Left colon (tissue), 2 donors: ENCODE measurements around the gene GUCY2F. TPM values are rescaled to one million over a fixed set of nuclear protein-coding genes. Genes with fewer than 3 reads are reported as not detected.

ENCODE experiments used
- ATAC-seq: fragments of 200-7000 bp; cut with Tn5 transposase; one replicate; pipeline ENCODE4 v1.9.1; 2020; ENCODE audit warnings: mild to moderate bottlenecking, moderate library complexity
- DNase-seq, 2 donors: peaks; one replicate each; pipeline ENCODE4 v3.0.0-alpha.2; 2020
- intact Hi-C, 2 donors: fragments of 100-400 bp; cut with DNase I in 1 of 2; cut with micrococcal nuclease in 1 of 2; formaldehyde crosslinking; loops; one replicate each; pipeline versions ENCODE4 v1.11.2 to v1.14.0; 2022; cut with DNase I, micrococcal nuclease
- total RNA-seq, 2 donors: library from RNA; stranded (reverse); fragmentation: NEBNext Ultra II Directional; extraction: Animal tissue kit (Norgen Biotek cat#: 25700); gene quantifications; one replicate each; pipeline ENCODE4 v1.2.1, GENCODE V29; 2021
- donor health status: DM: no; HTN: no; CAD: no.
- donor health status: DM: yes; HTN: yes; CAD: no.

Gene GUCY2F
- total RNA-seq, 2 donors from 2014 or later = not detected

DNA sequence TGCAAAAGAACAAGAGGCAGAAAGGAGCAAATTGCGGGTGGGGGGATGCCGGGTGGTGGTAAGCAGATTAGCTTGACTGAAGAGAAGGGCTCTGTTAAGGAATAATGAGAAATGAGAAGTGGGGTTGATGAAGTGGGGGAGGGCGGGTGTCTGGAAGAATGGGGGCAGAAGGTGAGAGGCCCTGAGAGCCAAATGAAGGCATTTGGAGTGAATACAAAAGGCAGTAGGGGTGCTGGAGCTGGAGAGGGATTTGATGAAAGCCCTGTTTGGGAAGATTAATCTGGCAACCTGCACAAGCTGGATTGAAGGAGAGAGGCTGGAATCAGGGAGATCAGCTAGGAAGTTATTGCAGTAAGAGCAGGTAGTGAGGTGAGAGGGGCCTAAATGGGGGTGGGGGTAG lies 82.1 kb downstream of the GUCY2F start:
- ATAC-seq = no peak
- intact Hi-C loops = no loop called here

DNA sequence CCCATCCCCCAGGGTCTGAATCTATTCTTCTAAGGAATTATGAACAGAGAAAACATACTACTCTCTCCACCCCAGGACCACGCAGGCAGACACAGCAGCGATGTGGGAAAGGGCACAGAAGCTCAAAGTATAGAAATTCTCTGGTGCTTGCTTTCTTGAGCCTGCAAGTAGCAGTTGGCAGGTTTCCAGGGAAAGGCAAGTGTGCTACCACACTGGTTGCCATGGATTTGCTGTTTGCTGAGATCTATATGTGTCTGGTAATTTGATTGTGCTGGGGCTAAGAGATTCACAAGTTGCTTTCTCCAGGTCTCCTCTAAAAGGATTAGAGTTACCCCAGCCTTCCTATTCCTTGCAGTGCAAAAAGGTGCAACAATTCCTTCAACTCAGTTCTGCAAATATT lies 83.1 kb downstream of the GUCY2F start:
- intact Hi-C loops = no loop called here
- no peak for DNase-seq
- ATAC-seq = no peak

More for the DNA sequence above, 82.1 kb downstream of the GUCY2F start:
- no peak for DNase-seq

DNA sequence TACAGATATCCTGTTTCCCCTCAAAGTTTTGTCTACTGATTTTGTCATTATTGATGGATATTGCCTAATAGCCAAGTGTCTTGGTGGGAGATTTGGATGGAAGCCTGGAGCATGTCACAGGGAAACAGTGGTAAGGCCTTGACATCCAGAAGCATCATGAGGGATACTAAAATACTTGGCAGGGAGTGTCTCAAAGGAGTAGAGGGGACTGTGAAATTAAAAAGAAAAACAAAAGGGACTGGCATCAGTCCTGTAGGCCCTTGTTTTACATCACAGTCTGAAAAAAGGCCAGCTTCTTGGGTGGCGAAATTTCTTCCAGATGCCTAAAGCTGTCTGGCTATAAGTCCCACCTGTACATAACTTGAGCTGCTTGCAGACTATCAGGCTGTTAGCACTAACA lies 83.8 kb downstream of the GUCY2F start:
- DNase-seq (no peak), ATAC-seq (no peak)
- intact Hi-C loops = no loop called here

DNA sequence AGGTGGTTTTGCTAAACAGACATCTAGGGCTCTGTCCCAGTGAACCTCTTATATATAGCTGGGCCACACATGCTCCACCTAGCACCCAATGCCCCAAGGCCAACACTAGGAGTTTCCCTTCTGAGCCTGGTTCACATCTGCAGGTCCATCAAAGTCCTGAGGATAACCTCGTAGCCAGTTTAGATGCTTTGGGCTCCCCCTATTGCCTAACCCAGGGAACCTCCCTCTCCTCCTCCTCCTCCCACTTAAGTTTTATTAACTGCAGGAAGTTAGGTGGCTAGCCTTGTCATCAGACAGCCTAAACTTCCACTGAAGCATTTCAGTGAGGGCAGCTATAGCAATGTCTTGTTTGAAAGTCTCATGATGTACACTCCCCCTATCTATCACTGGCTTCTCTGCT lies 88.0 kb downstream of the GUCY2F start:
- intact Hi-C loops = no loop called here
- ATAC-seq (no peak), DNase-seq (no peak)

DNA sequence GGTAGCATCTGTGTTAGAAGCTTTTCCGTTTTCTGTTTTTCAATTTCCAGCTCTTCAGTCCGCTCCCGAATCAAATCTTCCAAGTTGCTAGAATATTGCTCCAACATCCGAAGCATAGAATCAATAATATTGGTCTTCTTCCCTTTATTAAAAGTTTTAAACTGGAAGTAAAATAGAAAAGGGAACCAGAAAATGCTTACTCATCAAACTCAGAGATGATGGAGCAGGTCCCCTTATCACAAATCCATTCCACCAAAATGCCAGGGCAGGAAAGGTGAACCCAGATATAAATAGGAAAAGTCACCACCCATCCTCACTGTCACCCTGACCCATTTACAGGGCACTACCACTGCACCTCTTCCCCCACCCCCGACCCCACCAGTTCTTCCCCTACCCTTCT lies 89.0 kb downstream of the GUCY2F start:
- intact Hi-C loops = no loop called here

DNA sequence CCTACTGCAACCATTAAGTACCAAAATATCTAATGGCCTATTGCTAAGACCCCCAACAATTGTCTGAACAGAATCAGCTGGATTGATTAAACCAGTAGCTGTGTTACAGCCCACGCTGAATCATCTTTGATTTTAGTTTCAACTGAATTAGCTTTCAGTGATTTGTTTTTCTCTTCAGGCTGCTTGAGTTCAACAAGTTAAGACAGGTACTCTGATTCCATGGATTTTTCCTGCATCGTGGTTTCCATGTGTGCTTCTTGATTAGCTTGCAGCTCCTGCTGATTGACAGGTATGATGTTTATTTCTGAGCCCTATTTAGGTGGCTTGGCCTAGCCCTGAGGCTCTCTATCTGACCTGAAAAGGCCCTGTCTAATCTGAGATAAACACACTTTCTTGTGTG lies 91.3 kb downstream of the GUCY2F start:
- ATAC-seq (no peak), DNase-seq (no peak)
- intact Hi-C loops = no loop called here

More for the DNA sequence above, 89.0 kb downstream of the GUCY2F start:
- DNase-seq = no peak
- no peak for ATAC-seq

DNA sequence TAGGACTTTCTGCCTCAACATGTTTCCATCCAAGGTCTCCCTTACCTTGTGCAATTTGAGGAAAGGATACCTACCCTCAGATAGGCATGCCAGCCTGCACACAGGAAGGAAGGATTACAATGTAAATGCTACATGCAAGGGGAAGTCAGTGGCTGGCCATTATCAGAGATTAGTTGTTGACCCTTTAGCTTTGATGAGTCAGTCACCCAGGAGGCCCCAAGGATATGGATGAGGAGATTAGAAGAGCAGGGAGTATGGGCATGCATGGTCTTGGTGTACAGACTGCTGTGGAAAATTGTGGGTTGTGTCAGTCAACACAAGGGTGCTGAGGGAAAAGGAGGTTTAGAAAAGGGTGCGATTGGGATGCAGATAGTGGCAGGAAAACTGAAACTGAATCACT lies 92.0 kb downstream of the GUCY2F start:
- intact Hi-C loops = no loop called here
- no peak for ATAC-seq

GRCh38 chrX:109384699-109385098 lies 97.2 kb downstream of the GUCY2F start:
- no peak for DNase-seq
- ATAC-seq = no peak
- intact Hi-C loops = no loop called here

More for the DNA sequence above, 92.0 kb downstream of the GUCY2F start:
- DNase-seq = no peak

- DNase-seq (no peak), ATAC-seq (no peak)
- intact Hi-C loops = no loop called here
These were observed 99.6 kb downstream of the GUCY2F start for GRCh38 chrX:109382332-109382731.

DNA sequence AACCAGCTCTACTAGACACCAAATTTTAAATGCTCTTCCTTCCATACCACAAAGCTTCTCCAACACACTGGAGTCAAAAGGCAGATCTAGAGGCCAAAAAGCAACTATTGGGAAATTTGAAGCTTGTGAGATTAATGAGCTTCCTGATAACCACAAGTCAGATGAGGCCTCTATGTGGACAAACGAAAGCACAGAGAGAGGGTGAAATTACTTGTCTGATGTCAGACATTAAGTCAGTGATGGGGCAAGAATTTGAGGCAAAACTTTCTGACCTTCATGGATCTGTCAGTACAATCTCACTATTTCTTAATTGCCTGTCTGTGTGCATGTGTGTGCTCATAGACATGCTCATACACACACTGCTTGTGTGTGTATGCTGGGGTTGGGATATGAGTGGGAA lies 103.6 kb downstream of the GUCY2F start:
- ATAC-seq = no peak
- intact Hi-C loops = no loop called here
- no peak for DNase-seq

- intact Hi-C loops = no loop called here
- ATAC-seq (no peak), DNase-seq (no peak)
These were observed 107.5 kb downstream of the GUCY2F start for GRCh38 chrX:109374262-109374960.

GRCh38 chrX:109373468-109373867 lies 108.4 kb downstream of the GUCY2F start:
- intact Hi-C loops = no loop called here
- ATAC-seq = no peak
- no peak for DNase-seq

- no peak for DNase-seq
These were observed 109.2 kb downstream of the GUCY2F start for GRCh38 chrX:109372716-109373115.

GRCh38 chrX:109372291-109372690 lies 109.6 kb downstream of the GUCY2F start:
- no peak for DNase-seq
- intact Hi-C loops = no loop called here
- ATAC-seq = no peak

More at GRCh38 chrX:109372716-109373115, 109.2 kb downstream of the GUCY2F start:
- no peak for ATAC-seq
- intact Hi-C loops = no loop called here

DNA sequence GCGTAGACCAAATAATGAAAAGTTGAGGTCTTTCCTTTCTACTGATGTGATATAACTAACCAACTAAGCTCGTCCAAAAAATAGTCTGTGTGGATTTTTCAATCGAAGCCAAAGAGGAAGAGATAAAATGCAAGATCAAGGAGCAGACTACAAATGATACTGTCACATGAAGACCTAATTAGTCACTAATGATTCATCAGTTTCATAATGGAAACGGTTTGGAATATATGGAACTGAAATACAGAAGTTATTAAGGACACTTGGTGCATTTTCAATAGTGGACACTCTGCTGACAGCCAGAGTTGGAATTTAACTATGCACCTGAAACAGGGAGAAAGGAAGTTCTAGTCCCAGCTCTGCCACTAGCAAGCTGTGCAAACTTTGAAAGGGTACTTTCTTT lies 119.8 kb downstream of the GUCY2F start:
- intact Hi-C loops = no loop called here
- ATAC-seq = no peak
- DNase-seq = no peak

- intact Hi-C loops = no loop called here
These were observed 121.6 kb downstream of the GUCY2F start for GRCh38 chrX:109360301-109360700.

DNA sequence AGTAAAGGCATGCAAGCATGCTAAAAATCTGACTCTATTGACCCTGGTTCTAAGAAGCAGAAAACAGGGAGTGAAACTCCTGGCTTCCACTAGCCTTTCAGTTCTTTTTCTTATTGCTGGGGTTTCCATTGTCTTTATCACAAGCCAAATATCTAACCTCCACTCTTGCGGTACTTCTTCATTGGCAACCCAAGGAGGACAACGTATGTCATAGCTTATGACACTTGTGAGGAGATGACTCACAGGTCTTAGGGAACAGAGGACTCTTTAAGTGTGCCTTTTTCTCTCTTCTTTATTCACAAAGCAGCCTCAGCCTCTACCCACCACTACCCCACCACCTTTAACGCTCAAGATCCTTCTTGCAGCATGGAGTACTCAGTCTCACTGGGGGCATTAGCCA lies 124.2 kb downstream of the GUCY2F start:
- intact Hi-C loops = no loop called here
- DNase-seq (no peak), ATAC-seq (no peak)

More at GRCh38 chrX:109360301-109360700, 121.6 kb downstream of the GUCY2F start:
- ATAC-seq (no peak), DNase-seq (no peak)

DNA sequence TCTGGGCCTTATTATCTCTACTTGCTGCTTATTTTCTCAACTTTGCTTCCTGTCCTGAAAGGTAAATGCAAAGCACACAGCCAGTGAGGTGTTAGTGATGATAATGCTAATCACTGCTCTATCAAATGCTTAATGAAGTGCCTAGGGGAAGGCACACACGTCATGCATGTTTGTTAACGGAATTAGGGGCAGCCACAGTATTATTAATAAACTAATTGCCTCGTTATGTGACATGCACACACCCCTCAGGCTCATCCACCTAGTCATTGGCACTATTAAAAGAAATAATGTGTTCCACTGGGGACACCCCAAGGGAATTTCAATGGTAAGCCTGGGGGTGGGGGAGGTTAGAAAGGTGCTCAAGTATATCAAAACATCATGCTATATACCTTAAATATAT lies 125.2 kb downstream of the GUCY2F start:
- no peak for DNase-seq
- intact Hi-C loops = no loop called here
- no peak for ATAC-seq

DNA sequence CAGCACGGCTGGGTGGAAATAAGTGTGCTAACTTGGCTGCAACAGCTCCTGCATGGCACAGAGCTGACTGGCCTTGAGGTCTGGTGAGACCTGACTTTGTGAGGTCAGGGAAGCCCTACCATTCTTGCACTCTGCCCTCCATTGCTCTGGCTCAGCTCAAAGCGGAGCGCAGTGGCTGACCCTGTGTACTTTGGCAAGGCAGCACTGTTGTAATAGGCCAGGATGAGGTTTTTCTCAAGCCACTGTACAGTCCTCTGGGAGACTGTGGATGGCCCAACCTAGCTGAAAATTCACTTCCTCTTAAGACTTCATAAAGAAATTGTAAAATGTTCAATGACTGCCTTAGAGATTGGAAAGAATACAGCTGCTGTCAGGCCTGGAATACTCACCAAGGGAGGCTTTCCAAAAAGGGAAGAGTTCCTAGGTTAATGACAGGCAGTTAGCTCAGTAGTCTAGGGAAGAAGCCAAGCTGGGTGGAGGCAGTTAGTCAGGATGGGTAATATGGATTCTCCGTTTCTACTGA lies 129.8 kb downstream of the GUCY2F start:
- ATAC-seq (no peak), DNase-seq (no peak)
- intact Hi-C loops = no loop called here

DNA sequence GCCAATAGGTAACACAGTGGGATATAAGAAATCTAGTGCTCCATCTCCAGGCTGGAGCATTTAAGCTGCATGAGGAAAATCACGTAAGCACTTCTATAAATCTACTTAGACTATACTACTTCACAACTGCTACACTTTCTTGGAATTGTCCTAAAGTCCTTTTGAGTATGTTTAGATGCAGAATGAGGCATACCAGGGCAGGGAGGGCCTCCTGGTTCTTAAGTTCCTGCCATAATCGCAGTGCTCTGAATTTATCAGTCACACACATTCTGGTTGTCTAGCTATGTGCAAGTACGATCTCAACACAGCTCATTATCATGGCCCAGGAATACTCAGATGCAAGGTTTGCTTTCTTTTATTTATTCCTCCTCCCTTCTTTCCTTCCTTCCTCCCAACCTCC lies 130.3 kb downstream of the GUCY2F start:
- DNase-seq (no peak), ATAC-seq (no peak)
- intact Hi-C loops = no loop called here

DNA sequence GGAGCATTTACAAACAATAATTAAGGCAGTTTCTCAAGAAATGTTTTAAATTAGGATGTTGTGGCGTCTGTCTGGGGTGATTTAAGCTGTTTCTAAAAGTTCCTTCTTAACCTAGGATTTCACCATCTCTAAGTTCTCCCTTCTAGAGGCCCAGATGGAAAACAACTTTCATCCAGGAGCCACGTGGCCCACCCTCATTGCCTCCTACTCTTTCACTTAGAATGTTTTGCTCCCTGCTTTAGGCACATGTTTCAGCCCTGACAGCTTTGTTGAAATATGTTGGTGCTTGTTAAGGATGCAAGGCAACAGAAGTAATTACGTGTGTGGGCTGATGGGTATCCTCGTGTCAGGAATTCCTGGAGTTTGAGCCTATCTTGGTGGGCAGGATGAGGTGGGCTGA lies 131.3 kb downstream of the GUCY2F start:
- intact Hi-C loops = no loop called here
- no peak for DNase-seq
- ATAC-seq = no peak
